ENCODE data around the gene TPGS1. TPM values are rescaled to one million over a fixed set of nuclear protein-coding genes. Genes with fewer than 3 reads are reported as not detected.

TPGS1 gene
- total RNA-seq, 4 donors from 2014 or later, result 29.5 to 64.7 (median 35.6) TPM

DNA sequence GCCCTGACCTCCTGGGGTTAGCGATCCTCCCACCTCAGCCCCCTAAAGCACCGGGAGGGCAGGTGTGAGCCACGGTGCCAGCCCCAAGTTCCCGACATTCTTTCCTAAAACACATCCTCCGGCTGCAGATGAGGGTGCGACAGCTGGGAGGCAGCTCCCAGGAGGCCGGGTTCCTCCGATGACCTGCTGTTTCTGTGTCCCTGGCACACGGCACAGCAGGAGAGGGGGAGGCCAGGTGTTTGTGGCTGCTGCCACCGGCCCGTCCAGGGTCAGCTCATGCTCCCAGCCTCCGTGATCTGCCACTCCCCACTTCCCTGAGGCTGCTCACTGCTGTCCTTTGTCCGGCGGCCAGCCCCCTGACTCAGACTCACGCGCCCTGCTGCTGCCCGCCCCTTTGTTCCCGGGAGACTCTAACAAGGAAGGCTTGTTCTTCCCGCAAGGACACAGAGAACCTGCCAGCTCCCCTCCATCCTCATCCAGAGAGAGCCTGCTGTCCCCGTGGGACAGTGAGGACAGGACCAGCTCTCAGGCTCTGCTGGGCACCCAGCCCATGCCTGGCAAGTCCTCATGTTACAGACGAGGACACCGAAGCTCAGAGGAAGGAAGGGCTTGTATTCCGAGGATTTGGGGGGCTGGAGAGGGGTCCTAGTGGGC is 21.6 kb upstream of the TPGS1 start:
- peak in 1 of 2 donors; percentile 4 for ATAC-seq
- peak; percentile 31 to 74 for DNase-seq
- Histone ChIP-seq H3K9me3 (no peaks in the 10 kb centered on the region), H3K27ac (no peak overlapping the region), H3K27me3 (peaks cover 10 to 21% (median 14%) of the 10 kb centered on the region in 3 donors), H3K4me3 (no peak overlapping the region), H3K36me3 (no peaks in the 10 kb centered on the region), H3K4me1 (peaks cover 6 to 7% of the 10 kb centered on the region in 2 donors)
- in situ Hi-C loops (cut with MboI; ENCODE audit: low sequenced_read_pairs in 4 of 4), result no loop called here
- intact Hi-C loops (cut with DNase I; ENCODE audit: low total_unique reads), result loop anchor here (5.0 kb wide), 1 partner anchor 87 kb away; the partner anchor contains the start of gene BSG
- no peak for TF ChIP-seq POLR2A (IDR thresholded peaks at IDR 0.05)
- TF ChIP-seq, protein P1, sequence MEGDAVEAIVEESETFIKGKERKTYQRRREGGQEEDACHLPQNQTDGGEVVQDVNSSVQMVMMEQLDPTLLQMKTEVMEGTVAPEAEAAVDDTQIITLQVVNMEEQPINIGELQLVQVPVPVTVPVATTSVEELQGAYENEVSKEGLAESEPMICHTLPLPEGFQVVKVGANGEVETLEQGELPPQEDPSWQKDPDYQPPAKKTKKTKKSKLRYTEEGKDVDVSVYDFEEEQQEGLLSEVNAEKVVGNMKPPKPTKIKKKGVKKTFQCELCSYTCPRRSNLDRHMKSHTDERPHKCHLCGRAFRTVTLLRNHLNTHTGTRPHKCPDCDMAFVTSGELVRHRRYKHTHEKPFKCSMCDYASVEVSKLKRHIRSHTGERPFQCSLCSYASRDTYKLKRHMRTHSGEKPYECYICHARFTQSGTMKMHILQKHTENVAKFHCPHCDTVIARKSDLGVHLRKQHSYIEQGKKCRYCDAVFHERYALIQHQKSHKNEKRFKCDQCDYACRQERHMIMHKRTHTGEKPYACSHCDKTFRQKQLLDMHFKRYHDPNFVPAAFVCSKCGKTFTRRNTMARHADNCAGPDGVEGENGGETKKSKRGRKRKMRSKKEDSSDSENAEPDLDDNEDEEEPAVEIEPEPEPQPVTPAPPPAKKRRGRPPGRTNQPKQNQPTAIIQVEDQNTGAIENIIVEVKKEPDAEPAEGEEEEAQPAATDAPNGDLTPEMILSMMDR (IDR thresholded peaks at IDR 0.05 in 4 of 5, conservative IDR thresholded peaks at IDR 0.05 in 1 of 5), result no peak

GRCh38 chr19:488505-489417 is 18.5 kb upstream of the TPGS1 start:
- Histone ChIP-seq H3K9me3 (no peaks in the 10 kb centered on the region), H3K27ac (peak overlapping the region; percentile 79 to 94 (median 92)), H3K27me3 (peaks cover 10 to 21% (median 14%) of the 10 kb centered on the region in 3 donors), H3K4me3 (peak overlapping the region; percentile 76 to 93 (median 84)), H3K4me1 (peaks cover 6 to 7% of the 10 kb centered on the region in 2 donors), H3K36me3 (no peaks in the 10 kb centered on the region)
- TF ChIP-seq POLR2A (IDR thresholded peaks at IDR 0.05), result peak; percentile 69 to 83
- TF ChIP-seq, protein P1 (IDR thresholded peaks at IDR 0.05 in 4 of 5, conservative IDR thresholded peaks at IDR 0.05 in 1 of 5), result peak in 1 of 5 experiments; percentile 31
- ATAC-seq (peak; percentile 92), DNase-seq (peak; percentile 87 to 95)
- in situ Hi-C loops (cut with MboI; ENCODE audit: low sequenced_read_pairs in 4 of 4), result no loop called here
- intact Hi-C loops (cut with DNase I; ENCODE audit: low total_unique reads), result loop anchor here (1.0 to 5.0 kb wide), 3 partner anchors 19 to 84 kb away; partner anchors contain the start of genes BSG, CDC34 and TPGS1

DNA sequence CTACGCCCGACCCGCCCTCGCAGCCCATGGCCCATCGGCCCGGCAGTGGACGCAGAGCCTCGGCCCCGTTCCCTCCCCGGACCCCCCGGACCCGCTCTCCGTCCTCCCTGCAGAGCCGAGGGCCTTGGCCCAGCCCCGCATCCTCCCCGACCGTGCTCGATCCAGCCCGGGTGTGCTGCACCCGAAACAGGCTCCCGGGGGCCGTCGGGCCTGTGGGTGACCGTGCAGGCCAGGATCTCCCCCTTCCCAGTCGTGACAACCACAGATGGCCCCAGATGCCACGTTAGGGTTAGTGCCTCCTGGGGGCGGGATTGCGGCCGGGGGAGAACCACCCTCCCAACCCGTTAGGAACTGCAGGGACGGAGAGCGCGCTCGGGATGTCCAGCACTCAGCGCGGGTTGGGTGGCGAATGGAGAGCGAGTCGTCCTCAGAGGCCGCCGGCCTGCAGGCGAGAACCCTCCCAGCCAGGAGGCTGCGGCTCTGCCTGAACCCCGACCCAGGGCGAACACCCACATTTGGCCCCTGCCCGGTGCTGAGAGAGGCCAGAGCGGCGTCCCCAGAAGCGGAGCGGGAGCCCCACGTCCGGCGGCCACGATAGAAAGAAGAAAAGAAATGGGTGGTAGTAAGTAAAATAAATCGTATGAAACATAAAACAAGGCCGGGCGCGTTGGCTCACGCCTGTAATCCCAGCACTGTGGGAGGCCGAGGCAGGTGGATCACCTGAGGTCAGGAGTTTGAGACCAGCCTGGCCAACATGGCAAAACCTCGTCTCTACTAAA is 17.7 kb upstream of the TPGS1 start:
- H3K9me3 ChIP-seq, result no peaks in the 10 kb centered on the region
- in situ Hi-C loops (cut with MboI; ENCODE audit: low sequenced_read_pairs in 4 of 4) (no loop called here), intact Hi-C loops (cut with DNase I; ENCODE audit: low total_unique reads) (loop anchor here (1.0 to 5.0 kb wide), 3 partner anchors 18 to 83 kb away; partner anchors contain the start of genes BSG, CDC34 and TPGS1)
- H3K4me3 ChIP-seq, result peak overlapping the region; percentile 76 to 93 (median 84)
- TF ChIP-seq, protein P1 (IDR thresholded peaks at IDR 0.05 in 4 of 5, conservative IDR thresholded peaks at IDR 0.05 in 1 of 5), result no peak
- TF ChIP-seq POLR2A (IDR thresholded peaks at IDR 0.05), result no peak
- H3K36me3 ChIP-seq, result no peaks in the 10 kb centered on the region
- ATAC-seq (peak; percentile 6 to 12), DNase-seq (no peak)
- H3K27me3 ChIP-seq, result peaks cover 7 to 21% (median 14%) of the 10 kb centered on the region in 3 donors
- peak overlapping the region; percentile 79 to 94 (median 92) for H3K27ac ChIP-seq
- H3K4me1 ChIP-seq, result peaks cover 6 to 7% of the 10 kb centered on the region in 2 donors

DNA sequence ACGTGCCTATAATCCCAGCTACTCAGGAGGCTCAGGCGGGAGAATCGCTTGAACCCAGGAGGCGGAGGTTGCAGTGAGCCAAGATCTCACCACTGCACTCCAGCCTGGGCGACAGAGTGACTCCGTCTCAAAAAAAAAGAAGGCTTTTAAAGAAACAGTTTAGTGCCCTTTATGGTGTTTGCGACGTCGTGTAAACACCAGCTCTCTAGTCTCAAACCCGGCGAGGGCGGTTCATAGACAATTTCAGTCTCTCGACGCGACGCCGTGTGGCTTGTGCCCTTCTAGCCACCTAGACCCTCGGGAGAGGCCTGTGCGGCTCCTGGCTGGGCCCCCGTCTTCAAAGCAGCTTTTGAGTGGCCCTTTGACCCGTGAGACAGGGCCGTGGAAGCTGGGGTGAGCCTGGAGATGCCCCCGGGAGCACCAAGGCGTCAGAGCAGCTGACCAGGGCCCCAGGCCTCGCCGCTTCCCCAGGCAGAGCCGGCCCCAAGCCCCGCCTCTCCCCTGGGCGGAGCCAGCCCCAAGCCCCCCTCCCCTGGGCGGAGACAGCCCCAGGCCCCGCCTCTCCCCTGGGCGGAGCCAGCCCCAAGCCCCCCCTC is 16.1 kb upstream of the TPGS1 start:
- Histone ChIP-seq H3K4me3 (no peak overlapping the region), H3K36me3 (no peaks in the 10 kb centered on the region), H3K9me3 (no peaks in the 10 kb centered on the region), H3K27ac (peak overlapping the region in 1 of 4 donors; percentile 54), H3K4me1 (peaks cover 6 to 13% of the 10 kb centered on the region in 2 donors), H3K27me3 (peaks cover 7 to 21% (median 11%) of the 10 kb centered on the region in 3 donors)
- peak in 1 of 2 donors; percentile 42 for DNase-seq
- ATAC-seq, result no peak
- intact Hi-C loops (cut with DNase I; ENCODE audit: low total_unique reads), result no loop called here
- in situ Hi-C loops (cut with MboI; ENCODE audit: low sequenced_read_pairs in 4 of 4), result no loop called here
- TF ChIP-seq POLR2A (IDR thresholded peaks at IDR 0.05), result no peak
- TF ChIP-seq, protein P1 (IDR thresholded peaks at IDR 0.05 in 4 of 5, conservative IDR thresholded peaks at IDR 0.05 in 1 of 5), result no peak

All from gastrocnemius medialis (tissue), 4 donors.